H1 (cell line): Measurements from ENCODE around the gene NTN1. TPM values are rescaled to one million over a fixed set of nuclear protein-coding genes. Genes with fewer than 3 reads are reported as not detected.
A peak's percentile ranks its signal among the peaks of the same experiment; 100 is the strongest.

Source experiments
- CTCF ChIA-PET: fragments of 300-600 bp; sonication (Branson Sonifier 250); formaldehyde crosslinking; loops from one replicate; lab custom pipeline; 2021; ENCODE audit not compliant: partially characterized antibody; lab: Charles Lee
- POLR2A ChIA-PET: fragments of 300-600 bp; sonication (Branson Sonifier 250); formaldehyde crosslinking; loops from one replicate; lab custom pipeline; 2021; ENCODE audit warnings: inconsistent platforms; ENCODE audit not compliant: partially characterized antibody; lab: Charles Lee
- DNase-seq, 2 experiments: peaks; one replicate each; pipeline versions ENCODE4 v3.0.0 to v3.0.0-alpha.2; 2010 to 2022; ENCODE audit warnings: low spot score in 2 of 2, low read depth in 1 of 2, mixed read lengths in 1 of 2
- FAIRE-seq: peaks from 2 replicates; lab custom pipeline; 2011; peaks lifted over from hg19 to GRCh38; lab: Jason Lieb, UNC
- H2AFZ ChIP-seq: 2 replicates; pipeline ENCODE4 v1.8.1; 2012; ENCODE audit warnings: low read length, inconsistent platforms
- H2AK5ac ChIP-seq: 2 replicates; pipeline ENCODE4 v1.6.1; 2013; ENCODE audit warnings: low read depth, low read length
- H2BK120ac ChIP-seq: replicated peaks from 2 replicates; pipeline ENCODE3; 2013; ENCODE audit warnings: low read depth, low read length, inconsistent platforms
- H2BK12ac ChIP-seq: 2 replicates; pipeline ENCODE4 v1.6.1; 2013; ENCODE audit warnings: low read depth, low read length
- H2BK15ac ChIP-seq: 2 replicates; pipeline ENCODE4 v1.6.1; 2013; ENCODE audit warnings: low read length
- H2BK20ac ChIP-seq: 2 replicates; pipeline ENCODE4 v1.6.1; 2013; ENCODE audit warnings: low read length
- H2BK5ac ChIP-seq: 2 replicates; pipeline ENCODE4 v1.6.1; 2013; ENCODE audit warnings: low read depth, low read length
- H3K14ac ChIP-seq: 2 replicates; pipeline ENCODE4 v1.6.1; 2013; ENCODE audit warnings: inconsistent platforms; ENCODE audit not compliant: insufficient read length
- H3K18ac ChIP-seq: 2 replicates; pipeline ENCODE4 v1.6.1; 2013; ENCODE audit warnings: low read length; ENCODE audit errors: extremely low read depth
- H3K23ac ChIP-seq: 2 replicates; pipeline ENCODE4 v1.6.1; 2013; ENCODE audit warnings: inconsistent platforms; ENCODE audit not compliant: insufficient read length
- H3K23me2 ChIP-seq: 2 replicates; pipeline ENCODE4 v1.6.1; 2013; ENCODE audit warnings: low read depth, low read length
- H3K27ac ChIP-seq: 2 replicates; pipeline ENCODE4 v1.6.1; 2011; ENCODE audit warnings: low read depth, low read length, inconsistent platforms
- H3K27me3 ChIP-seq, 4 experiments: replicated peaks in 1 of 4; 1 replicate in 1 of 4; 2 replicates in 3 of 4; pipeline versions ENCODE4 v1.6.1 to v1.8.1; 2011 to 2013; ENCODE audit warnings: low read length in 3 of 4, mild to moderate bottlenecking in 3 of 4, inconsistent platforms in 2 of 4, mixed read lengths in 2 of 4, moderate library complexity in 1 of 4; ENCODE audit not compliant: control insufficient read depth in 3 of 4, insufficient read depth in 3 of 4; ENCODE audit errors: extremely low read depth in 1 of 4
- H3K36me3 ChIP-seq, 4 experiments: 2 replicates each; pipeline versions ENCODE4 v1.6.1 to v1.8.1; 2011 to 2013; ENCODE audit warnings: mild to moderate bottlenecking in 4 of 4, low read length in 3 of 4, moderate library complexity in 2 of 4, control low read depth in 1 of 4, inconsistent platforms in 1 of 4; ENCODE audit not compliant: insufficient read depth in 4 of 4, control insufficient read depth in 2 of 4
- H3K4ac ChIP-seq: replicated peaks from 2 replicates; pipeline ENCODE3; 2013; ENCODE audit warnings: low read length, low read depth, mixed read lengths, inconsistent platforms; ENCODE audit not compliant: insufficient read length
- H3K4me1 ChIP-seq, 4 experiments: replicated peaks in 1 of 4; 1 replicate in 1 of 4; 2 replicates in 3 of 4; pipeline versions ENCODE4 v1.6.1 to v1.8.1; 2011 to 2013; ENCODE audit warnings: low read length in 3 of 4, inconsistent platforms in 2 of 4, mixed read lengths in 1 of 4; ENCODE audit not compliant: insufficient read depth in 4 of 4, control insufficient read depth in 3 of 4
- H3K4me2 ChIP-seq, 2 experiments: 2 replicates each; pipeline versions ENCODE4 v1.6.1 to v1.8.1; 2011 to 2013; ENCODE audit warnings: low read depth in 2 of 2, low read length in 2 of 2, control low read depth in 1 of 2, inconsistent platforms in 1 of 2, mild to moderate bottlenecking in 1 of 2; ENCODE audit not compliant: insufficient read depth in 1 of 2
- H3K4me3 ChIP-seq, 4 experiments: fragments of 200-600, 300-600 bp in 1 of 4; sonication (generic), shearing (Covaris generic), sonication (Bioruptor Twin) in 1 of 4; 2 replicates each; pipeline versions ENCODE4 v1.5.1 to v1.8.1; 2011 to 2016; ENCODE audit warnings: low read length in 4 of 4, low read depth in 3 of 4, control low read depth in 2 of 4, inconsistent platforms in 2 of 4, mild to moderate bottlenecking in 2 of 4, mixed read lengths in 1 of 4, moderate library complexity in 1 of 4; ENCODE audit not compliant: insufficient read depth in 2 of 4; ENCODE audit errors: extremely low read depth in 1 of 4
- H3K56ac ChIP-seq: replicated peaks from 2 replicates; pipeline ENCODE3; 2013; ENCODE audit warnings: low read depth, mild to moderate bottlenecking, mixed read lengths, low read length, inconsistent platforms; ENCODE audit not compliant: insufficient read length
- H3K79me1 ChIP-seq: 2 replicates; pipeline ENCODE4 v1.6.1; 2013; ENCODE audit warnings: low read depth, low read length, control low read depth
- H3K79me2 ChIP-seq, 2 experiments: 2 replicates each; pipeline versions ENCODE4 v1.6.1 to v1.8.1; 2012 to 2013; ENCODE audit warnings: low read length in 2 of 2, mild to moderate bottlenecking in 2 of 2, inconsistent platforms in 1 of 2; ENCODE audit not compliant: insufficient read depth in 2 of 2, control insufficient read depth in 1 of 2
- H3K9ac ChIP-seq, 4 experiments: replicated peaks in 1 of 4; 1 replicate in 1 of 4; 2 replicates in 3 of 4; pipeline versions ENCODE4 v1.6.1 to v1.8.1; 2011 to 2013; ENCODE audit warnings: low read depth in 3 of 4, low read length in 3 of 4, control low read depth in 2 of 4, mild to moderate bottlenecking in 2 of 4, moderate library complexity in 2 of 4, inconsistent platforms in 1 of 4; ENCODE audit errors: extremely low read depth in 1 of 4
- H3K9me3 ChIP-seq, 2 experiments: 2 replicates each; pipeline versions ENCODE4 v1.6.1 to v1.8.1; 2012 to 2013; ENCODE audit warnings: mild to moderate bottlenecking in 2 of 2, moderate library complexity in 2 of 2, control low read depth in 1 of 2, inconsistent platforms in 1 of 2, low read depth in 1 of 2, low read length in 1 of 2, mixed read lengths in 1 of 2; ENCODE audit not compliant: insufficient read depth in 2 of 2
- H4K20me1 ChIP-seq, 2 experiments: replicated peaks in 1 of 2; 2 replicates each; pipeline versions ENCODE3 to v1.8.1; 2011 to 2013; ENCODE audit warnings: inconsistent platforms in 2 of 2, low read length in 2 of 2, mild to moderate bottlenecking in 1 of 2; ENCODE audit not compliant: insufficient read depth in 2 of 2, control insufficient read depth in 1 of 2
- H4K5ac ChIP-seq: 2 replicates; pipeline ENCODE4 v1.6.1; 2013; ENCODE audit warnings: low read length, low read depth, mixed read lengths, inconsistent platforms; ENCODE audit not compliant: insufficient read length
- H4K8ac ChIP-seq: 2 replicates; pipeline ENCODE4 v1.8.0; 2013; ENCODE audit warnings: mild to moderate bottlenecking, moderate library complexity, low read length, inconsistent platforms; ENCODE audit not compliant: insufficient read depth; ENCODE audit errors: extremely low read depth
- H4K91ac ChIP-seq: replicated peaks from 2 replicates; pipeline ENCODE3; 2013; ENCODE audit warnings: low read length, mixed read lengths, inconsistent platforms; ENCODE audit not compliant: insufficient read length
- EGR1 ChIP-seq: IDR thresholded peaks from 2 replicates; pipeline ENCODE4 v1.6.1; 2011; ENCODE audit warnings: low read depth, low read length, borderline replicate concordance
- EZH2 ChIP-seq: fragments of 200-600 bp; sonication (generic); IDR thresholded peaks from 2 replicates; pipeline ENCODE4 v1.7.1; 2012; ENCODE audit warnings: low read depth, mild to moderate bottlenecking, moderate library complexity, low read length, inconsistent platforms; ENCODE audit not compliant: severe bottlenecking
- GTF2F1 ChIP-seq: IDR thresholded peaks from 2 replicates; pipeline ENCODE4 v1.6.1; 2012; ENCODE audit warnings: low read depth, low read length, improper control_type of control experiment, borderline replicate concordance
- JUN ChIP-seq: IDR thresholded peaks from 2 replicates; pipeline ENCODE4 v1.6.1; 2011; ENCODE audit warnings: low read depth, mild to moderate bottlenecking, improper control_type of control experiment, low read length
- JUND ChIP-seq: IDR thresholded peaks from 2 replicates; pipeline ENCODE4 v1.6.1; 2011; ENCODE audit warnings: mild to moderate bottlenecking, improper control_type of control experiment, low read length
- KDM5A ChIP-seq: fragments of 200-600 bp; IDR thresholded peaks from 2 replicates; pipeline ENCODE4 v1.7.1; 2012; ENCODE audit warnings: mild to moderate bottlenecking, low read length, inconsistent platforms, mixed read lengths
- NRF1 ChIP-seq: IDR thresholded peaks from 2 replicates; pipeline ENCODE4 v1.6.1; 2011; ENCODE audit warnings: mild to moderate bottlenecking, low read depth, low read length, improper control_type of control experiment
- POU5F1 ChIP-seq: IDR thresholded peaks from 2 replicates; pipeline ENCODE4 v1.6.1; 2011; ENCODE audit warnings: low read depth, mild to moderate bottlenecking, low read length, moderate library complexity
- RXRA ChIP-seq: IDR thresholded peaks from 2 replicates; pipeline ENCODE4 v1.6.1; 2011; ENCODE audit warnings: low read depth, mild to moderate bottlenecking, low read length, moderate library complexity; ENCODE audit not compliant: insufficient read depth
- SP2 ChIP-seq: IDR thresholded peaks from 2 replicates; pipeline ENCODE4 v1.6.1; 2012; ENCODE audit warnings: mild to moderate bottlenecking, low read length, inconsistent platforms
- YY1 ChIP-seq: IDR thresholded peaks from 2 replicates; pipeline ENCODE4 v1.6.1; 2011; ENCODE audit warnings: low read depth, mild to moderate bottlenecking, low read length
- ZNF274 ChIP-seq: IDR thresholded peaks from 2 replicates; pipeline ENCODE4 v1.7.0; 2012; ENCODE audit warnings: low read length, borderline replicate concordance; ENCODE audit errors: extremely low read depth
- WGBS, 2 experiments: shearing (Covaris generic) in 1 of 2; methylation state at CpG; one replicate each; pipeline versions ENCODE4 v1.1.6 to v1.1.7; 2013 to 2015; ENCODE audit warnings: low lambda C conversion rate in 2 of 2, mixed read lengths in 2 of 2, inconsistent platforms in 1 of 2, low coverage in 1 of 2, missing lambda C conversion rate in 1 of 2; ENCODE audit not compliant: insufficient replicate concordance in 2 of 2, insufficient coverage in 1 of 2, insufficient read length in 1 of 2; ENCODE audit errors: extremely low coverage in 1 of 2, missing lambda C conversion rate in 1 of 2; 5-methylcytosine and 5-hydroxymethylcytosine counted together
- polyA plus RNA-seq, 7 experiments: library from polyadenylated mRNA; depleted of rRNA in 3 of 7; stranded (reverse) in 5 of 7; unstranded in 2 of 7; fragments of >200 nt in 5 of 7; fragments of 200-250 nt in 2 of 7; gene quantifications; 1 replicate in 5 of 7; 2 replicates in 1 of 7; 4 replicates in 1 of 7; pipeline versions ENCODE4 v1.2.1 to v1.2.3, GENCODE V29; 2011 to 2013; ENCODE audit warnings: missing spikeins in 2 of 7, mixed read lengths in 2 of 7
- total RNA-seq: library from RNA; stranded (reverse); fragmentation: NEBNext Ultra II Directional; extraction: Animal tissue kit (Norgen Biotek cat#: 25700); gene quantifications from 2 replicates; pipeline ENCODE4 v1.2.1, GENCODE V29; 2021
- TF ChIP-seq, protein P1 (sequence below): IDR thresholded peaks from 2 replicates; pipeline ENCODE4 v1.6.1; 2011; ENCODE audit warnings: low read length, improper control_type of control experiment

Gene NTN1
- total and polyA plus RNA-seq, 2 of the 8 experiments (the other 6 are each of a cell fraction or from before 2014, with no cell fraction given), result 2.0 to 2.3 TPM

DNA sequence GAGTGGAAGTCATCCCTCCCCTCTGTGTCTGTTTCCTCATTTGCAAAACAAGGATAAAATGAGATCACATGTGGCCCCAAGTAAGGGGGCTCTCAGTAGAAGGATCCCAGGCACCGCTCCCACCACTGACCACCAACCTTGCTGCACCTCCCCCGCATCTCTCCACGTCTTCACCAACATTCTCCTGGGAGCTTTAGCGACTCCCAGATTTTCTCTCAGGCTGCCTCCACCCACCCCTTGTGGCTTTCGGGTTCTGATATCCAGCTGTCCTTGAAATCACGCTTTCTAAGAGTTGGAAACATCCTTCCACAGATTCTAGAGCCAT, 16.4 kb upstream of the NTN1 start:
- peaks cover 8% of the 10 kb centered on the region; the same call in 1 of the 2 replicates for H3K23me2 ChIP-seq
- H4K91ac ChIP-seq, result no peak overlapping the region
- no peak overlapping the region for H3K23ac ChIP-seq
- no peak overlapping the region for H3K9ac ChIP-seq
- H3K18ac ChIP-seq, result no peak overlapping the region
- H2AK5ac ChIP-seq, result no peak overlapping the region
- H2BK5ac ChIP-seq, result no peak overlapping the region
- ChIA-PET POLR2A (interaction anchor here (1.6 to 1.9 kb wide), 2 partner anchors 9 to 17 kb away, joined by 4 to 7 read pairs; partner anchors contain the start of gene NTN1), CTCF (interaction anchor here (0.8 to 4.5 kb wide), 14 partner anchors 10 to 286 kb away, joined by 3 to 38 read pairs (median 4); partner anchors contain the start of gene NTN1)
- peaks cover 2 to 6% of the 10 kb centered on the region in 2 experiments for H4K20me1 ChIP-seq
- no peak overlapping the region for H3K27ac ChIP-seq
- peaks cover 0 to 4% of the 10 kb centered on the region in 2 experiments; a peak in 1 of 4 replicates for H3K9me3 ChIP-seq
- H2BK20ac ChIP-seq, result no peak overlapping the region
- H3K79me2 ChIP-seq, result no peaks in the 10 kb centered on the region
- H3K56ac ChIP-seq, result no peak overlapping the region
- no peak overlapping the region for H2AFZ ChIP-seq
- FAIRE-seq (no peak), DNase-seq (no peak)
- H4K5ac ChIP-seq, result no peak overlapping the region
- peak overlapping the region; percentile 80 to 82; a peak in 2 of 4 replicates for H3K4me2 ChIP-seq
- H4K8ac ChIP-seq, result no peak overlapping the region
- H3K4me3 ChIP-seq, result peak overlapping the region in 1 of 4 experiments; percentile 61; a peak in 2 of 8 replicates
- peaks cover 56 to 77% (median 68%) of the 10 kb centered on the region in 4 experiments for H3K27me3 ChIP-seq
- no peak overlapping the region for H2BK12ac ChIP-seq
- H3K79me1 ChIP-seq, result no peaks in the 10 kb centered on the region
- no peak overlapping the region for H3K14ac ChIP-seq
- no peak overlapping the region for H3K4ac ChIP-seq
- H3K4me1 ChIP-seq, result peaks cover 6 to 17% (median 10%) of the 10 kb centered on the region in 4 experiments
- peak overlapping the region; percentile 61; the same call in 1 of the 2 replicates for H2BK15ac ChIP-seq
- H3K36me3 ChIP-seq, result peaks cover 0 to 5% (median 0%) of the 10 kb centered on the region in 4 experiments; a peak in 1 of 8 replicates
- WGBS, 2 experiments, result 33% methylated on average over 6 of the region's 6 CpGs; no CpG with 5 or more reads in 1 of the 2 experiments
- no peak overlapping the region for H2BK120ac ChIP-seq
- TF ChIP-seq EGR1 (no peak), POU5F1 (no peak), NRF1 (no peak), RXRA (no peak), KDM5A (no peak), JUN (no peak), YY1 (no peak), ZNF274 (no peak), JUND (no peak), EZH2 (no peak), GTF2F1 (no peak), SP2 (no peak)
- TF ChIP-seq, protein P1, sequence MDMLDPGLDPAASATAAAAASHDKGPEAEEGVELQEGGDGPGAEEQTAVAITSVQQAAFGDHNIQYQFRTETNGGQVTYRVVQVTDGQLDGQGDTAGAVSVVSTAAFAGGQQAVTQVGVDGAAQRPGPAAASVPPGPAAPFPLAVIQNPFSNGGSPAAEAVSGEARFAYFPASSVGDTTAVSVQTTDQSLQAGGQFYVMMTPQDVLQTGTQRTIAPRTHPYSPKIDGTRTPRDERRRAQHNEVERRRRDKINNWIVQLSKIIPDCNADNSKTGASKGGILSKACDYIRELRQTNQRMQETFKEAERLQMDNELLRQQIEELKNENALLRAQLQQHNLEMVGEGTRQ, result no peak
